ENCODE measurements around the gene BNC2. TPM values are rescaled to one million over a fixed set of nuclear protein-coding genes. Genes with fewer than 3 reads are reported as not detected.

The BNC2 gene
- total RNA-seq, 1 experiment from 2014 or later: 43.6 TPM

GRCh38 chr9:16475257-16475656 is 395.2 kb downstream of the BNC2 start:
- Histone ChIP-seq H3K4me1 (ENCODE audit: insufficient read depth, low read length) (no peaks in the 10 kb centered on the region), H2BK12ac (ENCODE audit: insufficient read length, low read depth, low read length) (no peak overlapping the region), H2BK15ac (ENCODE audit: low read depth, low read length) (no peak overlapping the region), H3K23me2 (ENCODE audit: insufficient read length, low read depth, low read length, poor library complexity, severe bottlenecking) (no peaks in the 10 kb centered on the region), H3K4ac (ENCODE audit: low read depth, low read length) (no peak overlapping the region), H3T11ph (ENCODE audit: low read length) (no peak overlapping the region), H3K4me2 (ENCODE audit: insufficient read depth, insufficient read length, low read length) (no peak overlapping the region), H2BK120ac (ENCODE audit: low read depth, low read length, poor library complexity, severe bottlenecking) (no peak overlapping the region), H3K18ac (ENCODE audit: insufficient read length, low read depth, low read length) (no peak overlapping the region), H2AK5ac (ENCODE audit: insufficient read length, low read length) (no peak overlapping the region), H2BK20ac (ENCODE audit: low read depth, low read length, poor library complexity, severe bottlenecking) (no peak overlapping the region), H4K5ac (ENCODE audit: insufficient read length, low read depth, low read length) (no peak overlapping the region), H3K27me3 (ENCODE audit: insufficient read depth, low read length) (no peaks in the 10 kb centered on the region), H3K27ac (ENCODE audit: insufficient read length, low read depth, low read length) (no peak overlapping the region), H2BK5ac (ENCODE audit: insufficient read length, low read length) (no peak overlapping the region), H3K14ac (ENCODE audit: insufficient read depth, low read length) (no peak overlapping the region), H3K79me1 (ENCODE audit: insufficient read depth, low read depth, low read length, poor library complexity, severe bottlenecking) (no peaks in the 10 kb centered on the region), H3K79me2 (ENCODE audit: insufficient read depth, low read length) (no peaks in the 10 kb centered on the region), H2AFZ (ENCODE audit: low read length) (no peak overlapping the region), H3K9ac (ENCODE audit: extremely low read depth, insufficient read length, low read length) (no peak overlapping the region), H4K91ac (ENCODE audit: insufficient read length, low read depth, low read length) (no peak overlapping the region), H3K56ac (ENCODE audit: insufficient read length, low read depth, low read length) (no peak overlapping the region), H4K20me1 (ENCODE audit: control insufficient read depth, insufficient read depth, insufficient read length) (no peaks in the 10 kb centered on the region), H3K9me3 (ENCODE audit: control insufficient read depth, low read depth, low read length) (no peaks in the 10 kb centered on the region), H4K8ac (replicated peaks; ENCODE audit: insufficient read length, low read depth, low read length) (no peak overlapping the region), H3K23ac (ENCODE audit: insufficient read length, low read depth, low read length) (no peak overlapping the region)
- Mint-ChIP-seq H3K4me3 (no peak overlapping the region), H3K9me3 (peaks cover 12 to 13% of the 10 kb centered on the region in 2 experiments), H3K27me3 (ENCODE audit: low read depth) (no peaks in the 10 kb centered on the region), H3K36me3 (ENCODE audit: insufficient read depth in 1 of 3, low read depth in 3 of 3) (peaks cover 15 to 39% (median 29%) of the 10 kb centered on the region in 3 experiments), H3K27ac (no peak overlapping the region), H3K4me1 (peaks cover 15 to 21% of the 10 kb centered on the region in 2 experiments)
- no CpG with 5 or more reads among the region's 3 CpGs for whole genome bisulfite sequencing (ENCODE audit: extremely low coverage, insufficient read length, low lambda C conversion rate)
- no peak for TF ChIP-seq CTCF (conservative IDR thresholded peaks at IDR 0.05)
- no peak for DNase-seq

All from H9 (cell line).